CD14-positive monocyte (primary cell): ENCODE results near the gene ARMH3. TPM values are rescaled to one million over a fixed set of nuclear protein-coding genes. Genes with fewer than 3 reads are reported as not detected.
A peak's percentile ranks its signal among the peaks of the same experiment; 100 is the strongest.

ENCODE experiments used
- DNase-seq, 3 donors: peaks; one replicate each; pipeline ENCODE4 v3.0.0-alpha.2; 2011 to 2022
- H2AFZ ChIP-seq: 2 replicates; pipeline ENCODE4 v1.6.0; 2012; ENCODE audit warnings: mild to moderate bottlenecking, low read depth, low read length, inconsistent platforms; ENCODE audit not compliant: insufficient read depth, poor library complexity, severe bottlenecking
- H3K27ac ChIP-seq, 2 donors: 1 replicate in 1 of 2; 2 replicates in 1 of 2; pipeline ENCODE4 v1.5.1; 2012 to 2013; ENCODE audit warnings: low read length in 2 of 2, control low read depth in 1 of 2, inconsistent platforms in 1 of 2, low read depth in 1 of 2, mild to moderate bottlenecking in 1 of 2
- H3K27me3 ChIP-seq, 2 donors: one replicate each; pipeline versions ENCODE4 v1.6.0 to v1.6.1; 2011 to 2013; ENCODE audit warnings: low read length in 2 of 2; ENCODE audit not compliant: control insufficient read depth in 2 of 2, insufficient read depth in 2 of 2
- H3K36me3 ChIP-seq, 2 donors: replicated peaks in 1 of 2; 1 replicate in 1 of 2; 2 replicates in 1 of 2; pipeline versions ENCODE4 v1.5.1 to v1.6.1; 2012 to 2013; ENCODE audit warnings: low read length in 2 of 2, control low read depth in 1 of 2, inconsistent platforms in 1 of 2, mild to moderate bottlenecking in 1 of 2; ENCODE audit not compliant: insufficient read depth in 2 of 2, control insufficient read depth in 1 of 2
- H3K4me1 ChIP-seq, 2 donors: 1 replicate in 1 of 2; 2 replicates in 1 of 2; pipeline versions ENCODE4 v1.5.1 to v1.6.1; 2012 to 2013; ENCODE audit warnings: low read length in 2 of 2, control low read depth in 1 of 2, inconsistent platforms in 1 of 2, mild to moderate bottlenecking in 1 of 2, moderate library complexity in 1 of 2; ENCODE audit not compliant: insufficient read depth in 2 of 2, control insufficient read depth in 1 of 2
- H3K4me2 ChIP-seq: replicated peaks from 2 replicates; pipeline ENCODE3; 2012; ENCODE audit warnings: low read length, moderate library complexity, mild to moderate bottlenecking; ENCODE audit not compliant: poor library complexity, severe bottlenecking; ENCODE audit errors: extremely low read depth
- H3K4me3 ChIP-seq, 3 experiments: fragments of 200-600 bp in 1 of 3; sonication (generic) in 1 of 3; replicated peaks in 1 of 3; 1 replicate in 2 of 3; 2 replicates in 1 of 3; pipeline ENCODE4 v1.5.1; 2011 to 2013; ENCODE audit warnings: low read length in 3 of 3, mild to moderate bottlenecking in 3 of 3, control low read depth in 2 of 3, low read depth in 2 of 3, inconsistent platforms in 1 of 3, moderate library complexity in 1 of 3
- H3K79me2 ChIP-seq: 2 replicates; pipeline ENCODE4 v1.6.0; 2012; ENCODE audit warnings: mild to moderate bottlenecking, control low read depth, inconsistent platforms, low read length, moderate library complexity; ENCODE audit not compliant: insufficient read depth
- H3K9ac ChIP-seq: 2 replicates; pipeline ENCODE4 v1.6.0; 2017; ENCODE audit warnings: low read length, mild to moderate bottlenecking; ENCODE audit not compliant: insufficient read depth, poor library complexity, severe bottlenecking
- H3K9me3 ChIP-seq, 2 donors: replicated peaks in 1 of 2; 1 replicate in 1 of 2; 2 replicates in 1 of 2; pipeline versions ENCODE4 v1.5.1 to v1.6.1; 2012 to 2013; ENCODE audit warnings: low read length in 2 of 2, control low read depth in 1 of 2; ENCODE audit not compliant: control insufficient read depth in 1 of 2, insufficient read depth in 1 of 2
- H4K20me1 ChIP-seq: 2 replicates; pipeline ENCODE4 v1.6.0; 2012; ENCODE audit warnings: mild to moderate bottlenecking, low read length, control low read depth, moderate library complexity; ENCODE audit not compliant: insufficient read depth
- H3K27ac Mint-ChIP-seq, 7 donors: one replicate each; pipeline ENCODE4 v1.8.0; 2020; ENCODE audit warnings: mild to moderate bottlenecking in 7 of 7, mixed read lengths in 7 of 7, moderate library complexity in 6 of 7, inconsistent platforms in 2 of 7
- H3K27me3 Mint-ChIP-seq, 3 donors: one replicate each; pipeline ENCODE4 v1.8.0; 2021 to 2022; ENCODE audit warnings: low read depth in 3 of 3, mild to moderate bottlenecking in 3 of 3, mixed read lengths in 3 of 3, moderate library complexity in 3 of 3, inconsistent platforms in 1 of 3
- H3K36me3 Mint-ChIP-seq, 2 donors: one replicate each; pipeline ENCODE4 v1.8.0; 2020; ENCODE audit warnings: mixed read lengths in 2 of 2, inconsistent platforms in 1 of 2, mild to moderate bottlenecking in 1 of 2
- H3K4me1 Mint-ChIP-seq: one replicate; pipeline ENCODE4 v1.8.0; 2020; ENCODE audit warnings: mild to moderate bottlenecking, mixed read lengths
- H3K4me3 Mint-ChIP-seq, 2 donors: one replicate each; pipeline ENCODE4 v1.8.0; 2020; ENCODE audit warnings: mild to moderate bottlenecking in 2 of 2, mixed read lengths in 2 of 2, moderate library complexity in 1 of 2
- H3K9me3 Mint-ChIP-seq, 7 donors: one replicate each; pipeline ENCODE4 v1.8.0; 2020 to 2022; ENCODE audit warnings: mixed read lengths in 7 of 7, mild to moderate bottlenecking in 6 of 7, moderate library complexity in 6 of 7, inconsistent platforms in 2 of 7
- WGBS: methylation state at CpG from one replicate; pipeline ENCODE4 v1.1.5; 2013; ENCODE audit warnings: missing lambda C conversion rate; ENCODE audit not compliant: insufficient coverage; 5-methylcytosine and 5-hydroxymethylcytosine counted together
- intact Hi-C, 2 donors: fragments of 100-400 bp; cut with micrococcal nuclease; formaldehyde crosslinking; loops; one replicate each; pipeline versions ENCODE4 v1.15.0 to v1.15.1; 2023
- polyA plus RNA-seq, 3 donors: library from polyadenylated mRNA; depleted of rRNA in 1 of 3; unstranded in 2 of 3; stranded (reverse) in 1 of 3; fragments of 300-500 nt in 2 of 3; fragments of >200 nt in 1 of 3; fragmentation: Illumina TruSeq in 2 of 3; gene quantifications; 1 replicate in 2 of 3; 2 replicates in 1 of 3; pipeline ENCODE4 v1.2.3, GENCODE V29; 2012 to 2021
- TF ChIP-seq, protein P1 (sequence below): fragments of 200-600 bp; IDR thresholded peaks from one replicate; pipeline ENCODE4 v1.8.0; 2022; ENCODE audit warnings: antibody characterized with exemption, mild to moderate bottlenecking

Gene ARMH3
- polyA plus RNA-seq, 3 donors: 20.4 to 26.3 (median 22.1) TPM

GRCh38 chr10:102090772-102091171 lies 34.8 kb upstream of the ARMH3 start:
- peaks cover 2 to 11% of the 10 kb centered on the region in 2 donors for H3K36me3 Mint-ChIP-seq
- H3K9ac ChIP-seq: no peak overlapping the region
- H3K36me3 ChIP-seq: no peaks in the 10 kb centered on the region
- no peak for DNase-seq
- no peaks in the 10 kb centered on the region for H3K9me3 ChIP-seq
- intact Hi-C loops: no loop called here
- no CpG with 5 or more reads among the region's 2 CpGs for whole genome bisulfite sequencing
- H3K27ac ChIP-seq: no peak overlapping the region
- H2AFZ ChIP-seq: no peak overlapping the region
- no peaks in the 10 kb centered on the region for H4K20me1 ChIP-seq
- no peaks in the 10 kb centered on the region for H3K27me3 ChIP-seq
- no peak overlapping the region for H3K4me3 Mint-ChIP-seq
- H3K9me3 Mint-ChIP-seq: no peaks in the 10 kb centered on the region
- no peak overlapping the region for H3K4me3 ChIP-seq
- H3K4me1 ChIP-seq: peaks cover 0 to 5% of the 10 kb centered on the region in 2 donors
- no peaks in the 10 kb centered on the region for H3K79me2 ChIP-seq
- H3K27ac Mint-ChIP-seq: peak overlapping the region in 1 of 7 donors; percentile 5
- peaks cover 2% of the 10 kb centered on the region for H3K4me1 Mint-ChIP-seq
- TF ChIP-seq, protein P1, sequence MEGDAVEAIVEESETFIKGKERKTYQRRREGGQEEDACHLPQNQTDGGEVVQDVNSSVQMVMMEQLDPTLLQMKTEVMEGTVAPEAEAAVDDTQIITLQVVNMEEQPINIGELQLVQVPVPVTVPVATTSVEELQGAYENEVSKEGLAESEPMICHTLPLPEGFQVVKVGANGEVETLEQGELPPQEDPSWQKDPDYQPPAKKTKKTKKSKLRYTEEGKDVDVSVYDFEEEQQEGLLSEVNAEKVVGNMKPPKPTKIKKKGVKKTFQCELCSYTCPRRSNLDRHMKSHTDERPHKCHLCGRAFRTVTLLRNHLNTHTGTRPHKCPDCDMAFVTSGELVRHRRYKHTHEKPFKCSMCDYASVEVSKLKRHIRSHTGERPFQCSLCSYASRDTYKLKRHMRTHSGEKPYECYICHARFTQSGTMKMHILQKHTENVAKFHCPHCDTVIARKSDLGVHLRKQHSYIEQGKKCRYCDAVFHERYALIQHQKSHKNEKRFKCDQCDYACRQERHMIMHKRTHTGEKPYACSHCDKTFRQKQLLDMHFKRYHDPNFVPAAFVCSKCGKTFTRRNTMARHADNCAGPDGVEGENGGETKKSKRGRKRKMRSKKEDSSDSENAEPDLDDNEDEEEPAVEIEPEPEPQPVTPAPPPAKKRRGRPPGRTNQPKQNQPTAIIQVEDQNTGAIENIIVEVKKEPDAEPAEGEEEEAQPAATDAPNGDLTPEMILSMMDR: no peak
- peaks cover 0 to 2% (median 0%) of the 10 kb centered on the region in 3 donors for H3K27me3 Mint-ChIP-seq
- H3K4me2 ChIP-seq: no peak overlapping the region

GRCh38 chr10:102086196-102086595 lies 30.2 kb upstream of the ARMH3 start:
- H2AFZ ChIP-seq: no peak overlapping the region
- no peaks in the 10 kb centered on the region for H3K27me3 ChIP-seq
- H3K4me1 Mint-ChIP-seq: peaks cover 8% of the 10 kb centered on the region
- H3K79me2 ChIP-seq: no peaks in the 10 kb centered on the region
- no peak overlapping the region for H3K4me2 ChIP-seq
- intact Hi-C loops: no loop called here
- 100% methylated on average over 2 of the region's 8 CpGs for WGBS
- no peak for DNase-seq
- H3K27ac ChIP-seq: no peak overlapping the region
- H3K9me3 Mint-ChIP-seq: no peaks in the 10 kb centered on the region
- no peaks in the 10 kb centered on the region for H3K27me3 Mint-ChIP-seq
- TF ChIP-seq, protein P1: no peak
- no peak overlapping the region for H3K4me3 Mint-ChIP-seq
- H3K9ac ChIP-seq: no peak overlapping the region
- no peaks in the 10 kb centered on the region for H3K9me3 ChIP-seq
- H3K4me3 ChIP-seq: no peak overlapping the region
- no peaks in the 10 kb centered on the region for H3K36me3 ChIP-seq
- H3K27ac Mint-ChIP-seq: peak overlapping the region in 3 of 7 donors; percentile 46 to 80 (median 80)
- peaks cover 2 to 4% of the 10 kb centered on the region in 2 donors for H3K36me3 Mint-ChIP-seq
- peaks cover 6 to 16% of the 10 kb centered on the region in 2 donors for H3K4me1 ChIP-seq
- H4K20me1 ChIP-seq: no peaks in the 10 kb centered on the region
